Stomach (tissue), 4 donors: ENCODE measurements around the gene SERINC3.

Experiments
- POLR2AphosphoS5 ChIP-seq, 3 donors: sonication (generic); formaldehyde crosslinking; IDR thresholded peaks; one replicate each; pipeline ENCODE4 v1.6.1; 2016; ENCODE audit warnings: antibody characterized with exemption in 3 of 3
- TF ChIP-seq, protein P1 (sequence below), 7 experiments: fragments of 450-650 bp in 4 of 7; fragments of 200-600 bp in 3 of 7; sonication (generic) in 3 of 7; IDR thresholded peaks; one replicate each; pipeline ENCODE4 v1.5.1; 2016 to 2019; ENCODE audit warnings: antibody characterized with exemption in 7 of 7, control low read depth in 2 of 7, mild to moderate bottlenecking in 1 of 7

DNA sequence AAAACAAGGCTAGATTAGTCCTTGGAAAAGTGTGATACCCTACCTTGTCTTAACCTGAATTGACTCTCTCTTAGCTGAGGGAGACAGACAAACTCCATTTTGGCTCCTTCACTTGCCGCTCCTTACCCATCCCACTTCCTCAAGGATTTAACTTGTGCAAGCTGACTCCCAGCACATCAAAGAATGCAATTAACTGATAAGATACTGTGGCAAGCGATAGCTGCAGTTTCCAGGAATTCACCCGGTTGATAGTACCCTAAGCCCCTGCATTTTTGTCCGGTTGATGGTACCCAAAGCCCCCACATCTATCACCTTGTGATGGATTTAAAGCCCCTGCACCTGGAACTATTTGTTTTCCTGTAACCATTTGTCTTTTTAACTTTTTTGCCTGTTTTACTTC, 1.9 kb upstream of the SERINC3 start:
- TF ChIP-seq, protein P1, sequence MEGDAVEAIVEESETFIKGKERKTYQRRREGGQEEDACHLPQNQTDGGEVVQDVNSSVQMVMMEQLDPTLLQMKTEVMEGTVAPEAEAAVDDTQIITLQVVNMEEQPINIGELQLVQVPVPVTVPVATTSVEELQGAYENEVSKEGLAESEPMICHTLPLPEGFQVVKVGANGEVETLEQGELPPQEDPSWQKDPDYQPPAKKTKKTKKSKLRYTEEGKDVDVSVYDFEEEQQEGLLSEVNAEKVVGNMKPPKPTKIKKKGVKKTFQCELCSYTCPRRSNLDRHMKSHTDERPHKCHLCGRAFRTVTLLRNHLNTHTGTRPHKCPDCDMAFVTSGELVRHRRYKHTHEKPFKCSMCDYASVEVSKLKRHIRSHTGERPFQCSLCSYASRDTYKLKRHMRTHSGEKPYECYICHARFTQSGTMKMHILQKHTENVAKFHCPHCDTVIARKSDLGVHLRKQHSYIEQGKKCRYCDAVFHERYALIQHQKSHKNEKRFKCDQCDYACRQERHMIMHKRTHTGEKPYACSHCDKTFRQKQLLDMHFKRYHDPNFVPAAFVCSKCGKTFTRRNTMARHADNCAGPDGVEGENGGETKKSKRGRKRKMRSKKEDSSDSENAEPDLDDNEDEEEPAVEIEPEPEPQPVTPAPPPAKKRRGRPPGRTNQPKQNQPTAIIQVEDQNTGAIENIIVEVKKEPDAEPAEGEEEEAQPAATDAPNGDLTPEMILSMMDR (IDR thresholded peaks at IDR 0.05): no peak
- no peak for TF ChIP-seq POLR2AphosphoS5 (IDR thresholded peaks at IDR 0.05)
